IMR-90 (cell line): ENCODE data around the gene TDRKH. TPM values are rescaled to one million over a fixed set of nuclear protein-coding genes. Genes with fewer than 3 reads are reported as not detected.

Experiments
- ATAC-seq: fragments of 200-7000 bp; cut with Tn5 transposase; 2 replicates; pipeline ENCODE4 v1.9.1; 2020; ENCODE audit warnings: low read depth, mild to moderate bottlenecking, moderate library complexity
- BruUV-seq: library from RNA; stranded (reverse); fragments of 400-500 nt; replicated peaks from 2 replicates; lab custom pipeline; 2021; lab: Mats Ljungman, UMichigan
- CTCF ChIA-PET: fragments of 300-600 bp; formaldehyde crosslinking; extraction: SDS; loops from one replicate; lab custom pipeline; 2021; ENCODE audit warnings: antibody characterized with exemption; lab: Yijun Ruan, JAX
- POLR2A ChIA-PET: fragments of 300-600 bp; sonication (Branson Sonifier 250); formaldehyde crosslinking; loops from one replicate; lab custom pipeline; 2022; ENCODE audit warnings: antibody characterized with exemption; ENCODE audit not compliant: unreplicated experiment; lab: Charles Lee
- DNase-seq: peaks from one replicate; pipeline ENCODE4 v3.0.0; 2013
- H2AFZ ChIP-seq: replicated peaks from 2 replicates; pipeline ENCODE3; 2013; ENCODE audit warnings: low read length, mild to moderate bottlenecking; ENCODE audit not compliant: poor library complexity
- H2AK5ac ChIP-seq: 2 replicates; pipeline ENCODE4 v1.6.1; 2013; ENCODE audit warnings: low read depth, low read length, inconsistent platforms
- H2AK9ac ChIP-seq: replicated peaks from 2 replicates; pipeline ENCODE3; 2013; ENCODE audit warnings: mild to moderate bottlenecking, low read depth, low read length, moderate library complexity; ENCODE audit not compliant: poor library complexity
- H2BK120ac ChIP-seq: 2 replicates; pipeline ENCODE4 v1.6.1; 2013; ENCODE audit warnings: low read depth, low read length, inconsistent platforms
- H2BK15ac ChIP-seq: 3 replicates; pipeline ENCODE4 v1.6.1; 2013; ENCODE audit warnings: low read depth, low read length, inconsistent platforms
- H2BK20ac ChIP-seq: 2 replicates; pipeline ENCODE4 v1.6.1; 2013; ENCODE audit warnings: low read depth, mild to moderate bottlenecking, inconsistent platforms, low read length, moderate library complexity
- H2BK5ac ChIP-seq: 2 replicates; pipeline ENCODE4 v1.6.1; 2013; ENCODE audit warnings: mild to moderate bottlenecking, low read depth, low read length, inconsistent platforms; ENCODE audit not compliant: poor library complexity, severe bottlenecking
- H3K14ac ChIP-seq: replicated peaks from 2 replicates; pipeline ENCODE4 v1.6.1; 2013; ENCODE audit warnings: low read depth, low read length, inconsistent platforms
- H3K18ac ChIP-seq: 2 replicates; pipeline ENCODE4 v1.6.1; 2013; ENCODE audit warnings: low read depth, low read length, control low read depth
- H3K23ac ChIP-seq: 2 replicates; pipeline ENCODE4 v1.6.1; 2013; ENCODE audit warnings: low read depth, low read length, inconsistent platforms
- H3K27ac ChIP-seq: 2 replicates; pipeline ENCODE4 v1.5.1; 2013; ENCODE audit warnings: mild to moderate bottlenecking, control low read depth, low read length; ENCODE audit not compliant: insufficient read depth
- H3K27me3 ChIP-seq: 2 replicates; pipeline ENCODE4 v1.6.1; 2013; ENCODE audit warnings: low read length; ENCODE audit not compliant: control insufficient read depth, insufficient read depth
- H3K36me3 ChIP-seq: 2 replicates; pipeline ENCODE4 v1.6.1; 2013; ENCODE audit warnings: low read length, mixed read lengths; ENCODE audit not compliant: control insufficient read depth, insufficient read depth
- H3K4ac ChIP-seq: 2 replicates; pipeline ENCODE4 v1.6.1; 2013; ENCODE audit warnings: low read depth, low read length, inconsistent platforms
- H3K4me1 ChIP-seq: 2 replicates; pipeline ENCODE4 v1.6.1; 2013; ENCODE audit warnings: low read length, mixed read lengths; ENCODE audit not compliant: control insufficient read depth, insufficient read depth
- H3K4me2 ChIP-seq: 2 replicates; pipeline ENCODE4 v1.6.1; 2013; ENCODE audit warnings: low read depth, mild to moderate bottlenecking, control low read depth, low read length, moderate library complexity
- H3K4me3 ChIP-seq: 2 replicates; pipeline ENCODE4 v1.5.1; 2013; ENCODE audit warnings: low read depth, mild to moderate bottlenecking, control low read depth, low read length, moderate library complexity; ENCODE audit not compliant: insufficient read depth
- H3K56ac ChIP-seq: 2 replicates; pipeline ENCODE4 v1.6.1; 2013; ENCODE audit warnings: low read length, inconsistent platforms; ENCODE audit not compliant: insufficient read depth; ENCODE audit errors: extremely low read depth
- H3K79me1 ChIP-seq, 2 experiments: 2 replicates each; pipeline ENCODE4 v1.6.1; 2013; ENCODE audit warnings: low read length in 2 of 2, inconsistent platforms in 1 of 2, low read depth in 1 of 2
- H3K9ac ChIP-seq: 2 replicates; pipeline ENCODE4 v1.6.1; 2013; ENCODE audit warnings: low read depth, low read length, control low read depth
- H3K9me1 ChIP-seq: 2 replicates; pipeline ENCODE4 v1.6.1; 2013; ENCODE audit warnings: low read length, inconsistent platforms; ENCODE audit not compliant: insufficient read depth
- H3K9me3 ChIP-seq: 2 replicates; pipeline ENCODE4 v1.6.1; 2013; ENCODE audit warnings: low read length; ENCODE audit not compliant: control insufficient read depth, insufficient read depth
- H4K20me1 ChIP-seq: 2 replicates; pipeline ENCODE4 v1.6.1; 2013; ENCODE audit warnings: low read length, inconsistent platforms; ENCODE audit not compliant: insufficient read depth
- H4K5ac ChIP-seq: 2 replicates; pipeline ENCODE4 v1.6.1; 2013; ENCODE audit warnings: mild to moderate bottlenecking, low read depth, low read length, control low read depth
- H4K8ac ChIP-seq, 2 experiments: 2 replicates each; pipeline ENCODE4 v1.6.1; 2013; ENCODE audit warnings: low read depth in 2 of 2, low read length in 2 of 2, control low read depth in 1 of 2, inconsistent platforms in 1 of 2
- H4K91ac ChIP-seq: 2 replicates; pipeline ENCODE4 v1.6.1; 2013; ENCODE audit warnings: low read depth, low read length, inconsistent platforms; ENCODE audit not compliant: insufficient read depth
- BHLHE40 ChIP-seq: fragments of 150-350 bp; IDR thresholded peaks from 2 replicates; pipeline ENCODE4 v1.6.1; 2016; ENCODE audit warnings: mild to moderate bottlenecking, low read depth, low read length
- CEBPB ChIP-seq: IDR thresholded peaks from 2 replicates; pipeline ENCODE4 v1.6.1; 2012; ENCODE audit warnings: low read depth, low read length, improper control_type of control experiment
- CHD1 ChIP-seq: IDR thresholded peaks from 2 replicates; pipeline ENCODE4 v1.6.1; 2012; ENCODE audit warnings: low read depth, low read length, improper control_type of control experiment
- FOS ChIP-seq: fragments of 150-350 bp; IDR thresholded peaks from 2 replicates; pipeline ENCODE4 v1.6.1; 2016; ENCODE audit warnings: low read depth, low read length
- MAFK ChIP-seq: IDR thresholded peaks from 2 replicates; pipeline ENCODE4 v1.6.1; 2012; ENCODE audit warnings: low read depth, low read length, improper control_type of control experiment
- MAZ ChIP-seq: IDR thresholded peaks from 2 replicates; pipeline ENCODE4 v1.6.1; 2012; ENCODE audit warnings: low read depth, mild to moderate bottlenecking, low read length, improper control_type of control experiment, moderate library complexity, borderline replicate concordance
- MXI1 ChIP-seq: IDR thresholded peaks from 2 replicates; pipeline ENCODE4 v1.6.1; 2012; ENCODE audit warnings: low read depth, mild to moderate bottlenecking, low read length, moderate library complexity, borderline replicate concordance
- NFE2L2 ChIP-seq: fragments of 150-350 bp; IDR thresholded peaks from 2 replicates; pipeline ENCODE4 v1.6.1; 2016; ENCODE audit warnings: low read depth, mild to moderate bottlenecking, low read length
- POLR2A ChIP-seq: IDR thresholded peaks from 2 replicates; pipeline ENCODE4 v1.6.1; 2012; ENCODE audit warnings: mild to moderate bottlenecking, low read depth, low read length
- RAD21 ChIP-seq: IDR thresholded peaks from 2 replicates; pipeline ENCODE4 v1.6.1; 2012; ENCODE audit warnings: low read length, improper control_type of control experiment
- RFX5 ChIP-seq: IDR thresholded peaks from 2 replicates; pipeline ENCODE4 v1.8.0; 2012; ENCODE audit warnings: low read depth, mild to moderate bottlenecking, low read length, moderate library complexity
- SMC3 ChIP-seq: fragments of 150-350 bp; IDR thresholded peaks from 2 replicates; pipeline ENCODE4 v1.6.1; 2016; ENCODE audit warnings: low read depth, mild to moderate bottlenecking, antibody characterized with exemption, low read length, moderate library complexity
- USF2 ChIP-seq: fragments of 150-350 bp; IDR thresholded peaks from 2 replicates; pipeline ENCODE4 v1.6.1; 2017; ENCODE audit warnings: mild to moderate bottlenecking, antibody characterized with exemption, low read length, low read depth
- WGBS, 2 experiments: methylation state at CpG; one replicate each; pipeline versions ENCODE4 v1.1.5 to v1.1.7; 2013; ENCODE audit warnings: missing lambda C conversion rate in 2 of 2; ENCODE audit not compliant: insufficient read length in 1 of 2; ENCODE audit errors: extremely low coverage in 2 of 2; 5-methylcytosine and 5-hydroxymethylcytosine counted together
- dilution Hi-C: fragments of 300-500 bp; cut with HindIII; formaldehyde crosslinking; loops from one replicate; pipeline ENCODE4 v1.14.3; 2018; ENCODE audit warnings: low sequenced_read_pairs; ENCODE audit not compliant: unreplicated experiment
- in situ Hi-C: fragments of 300-500 bp; cut with MboI; formaldehyde crosslinking; loops from 3 replicates; pipeline ENCODE4 v1.14.3; 2019; ENCODE audit warnings: low sequenced_read_pairs, inconsistent platforms, mixed read lengths
- intact Hi-C: fragments of 100-400 bp; cut with micrococcal nuclease; formaldehyde crosslinking; loops from 2 replicates; pipeline ENCODE4 v1.10.0; 2022
- polyA plus RNA-seq, 3 experiments: library from polyadenylated mRNA; depleted of rRNA; stranded (reverse); fragments of >200 nt; gene quantifications; 2 replicates each; pipeline ENCODE4 v1.2.3, GENCODE V29; 2012; ENCODE audit warnings: low replicate concordance in 1 of 3
- total RNA-seq: library from RNA; depleted of rRNA; stranded (reverse); fragments of >200 nt; gene quantifications from 2 replicates; pipeline ENCODE4 v1.2.3, GENCODE V29; 2012
- TF ChIP-seq, protein P1 (sequence below): fragments of 150-350 bp; IDR thresholded peaks from 2 replicates; pipeline ENCODE4 v1.6.1; 2016; ENCODE audit warnings: low read depth, mild to moderate bottlenecking, low read length, moderate library complexity, borderline replicate concordance
- TF ChIP-seq, protein P2 (sequence below): conservative IDR thresholded peaks from 2 replicates; pipeline ENCODE4 v1.5.1; 2012; ENCODE audit warnings: mild to moderate bottlenecking, low read depth, low read length, improper control_type of control experiment

The TDRKH gene
- total and polyA plus RNA-seq, 2 of the 4 experiments (the other 2 are of a cell fraction) = 1.2 to 2.2 TPM

GRCh38 chr1:151760597-151761385 is 29.5 kb downstream of the TDRKH start:
- dilution Hi-C loops = no loop called here
- Histone ChIP-seq H4K20me1 (no peaks in the 10 kb centered on the region), H2BK5ac (no peak overlapping the region), H3K56ac (no peak overlapping the region), H2AK9ac (no peak overlapping the region), H3K79me1 (peaks cover 5 to 32% of the 10 kb centered on the region in 2 experiments), H2AFZ (no peak overlapping the region), H3K36me3 (peaks cover 19% of the 10 kb centered on the region), H4K8ac (no peak overlapping the region), H3K4me2 (no peak overlapping the region), H3K27me3 (no peaks in the 10 kb centered on the region), H3K9ac (no peak overlapping the region), H3K18ac (no peak overlapping the region), H3K4me1 (peaks cover 3% of the 10 kb centered on the region; the same call in 1 of the 2 replicates), H3K9me1 (peaks cover 9% of the 10 kb centered on the region), H3K4me3 (no peak overlapping the region), H4K91ac (no peak overlapping the region), H2BK120ac (no peak overlapping the region), H2BK20ac (no peak overlapping the region), H4K5ac (no peak overlapping the region), H2AK5ac (no peak overlapping the region), H3K14ac (no peak overlapping the region), H2BK15ac (no peak overlapping the region), H3K9me3 (no peaks in the 10 kb centered on the region), H3K27ac (no peak overlapping the region), H3K23ac (no peak overlapping the region), H3K4ac (no peak overlapping the region)
- no peak for ATAC-seq
- ChIA-PET CTCF (no interaction called here), POLR2A (interaction anchor here (0.6 kb wide), 2 partner anchors 9 to 162 kb away, joined by 3 read pairs; no protein-coding TSS in a partner anchor)
- no TSS peak for BruUV-seq
- no peak for DNase-seq
- no CpG with 5 or more reads among the region's 7 CpGs for WGBS, 2 experiments
- intact Hi-C loops = loop anchor here (5.0 kb wide), 2 partner anchors 77 to 242 kb away; partner anchors contain the start of gene C2CD4D
- in situ Hi-C loops = no loop called here
- TF ChIP-seq, protein P1, sequence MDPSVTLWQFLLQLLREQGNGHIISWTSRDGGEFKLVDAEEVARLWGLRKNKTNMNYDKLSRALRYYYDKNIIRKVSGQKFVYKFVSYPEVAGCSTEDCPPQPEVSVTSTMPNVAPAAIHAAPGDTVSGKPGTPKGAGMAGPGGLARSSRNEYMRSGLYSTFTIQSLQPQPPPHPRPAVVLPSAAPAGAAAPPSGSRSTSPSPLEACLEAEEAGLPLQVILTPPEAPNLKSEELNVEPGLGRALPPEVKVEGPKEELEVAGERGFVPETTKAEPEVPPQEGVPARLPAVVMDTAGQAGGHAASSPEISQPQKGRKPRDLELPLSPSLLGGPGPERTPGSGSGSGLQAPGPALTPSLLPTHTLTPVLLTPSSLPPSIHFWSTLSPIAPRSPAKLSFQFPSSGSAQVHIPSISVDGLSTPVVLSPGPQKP = no peak
- no peak for TF ChIP-seq CEBPB
- TF ChIP-seq, protein P2, sequence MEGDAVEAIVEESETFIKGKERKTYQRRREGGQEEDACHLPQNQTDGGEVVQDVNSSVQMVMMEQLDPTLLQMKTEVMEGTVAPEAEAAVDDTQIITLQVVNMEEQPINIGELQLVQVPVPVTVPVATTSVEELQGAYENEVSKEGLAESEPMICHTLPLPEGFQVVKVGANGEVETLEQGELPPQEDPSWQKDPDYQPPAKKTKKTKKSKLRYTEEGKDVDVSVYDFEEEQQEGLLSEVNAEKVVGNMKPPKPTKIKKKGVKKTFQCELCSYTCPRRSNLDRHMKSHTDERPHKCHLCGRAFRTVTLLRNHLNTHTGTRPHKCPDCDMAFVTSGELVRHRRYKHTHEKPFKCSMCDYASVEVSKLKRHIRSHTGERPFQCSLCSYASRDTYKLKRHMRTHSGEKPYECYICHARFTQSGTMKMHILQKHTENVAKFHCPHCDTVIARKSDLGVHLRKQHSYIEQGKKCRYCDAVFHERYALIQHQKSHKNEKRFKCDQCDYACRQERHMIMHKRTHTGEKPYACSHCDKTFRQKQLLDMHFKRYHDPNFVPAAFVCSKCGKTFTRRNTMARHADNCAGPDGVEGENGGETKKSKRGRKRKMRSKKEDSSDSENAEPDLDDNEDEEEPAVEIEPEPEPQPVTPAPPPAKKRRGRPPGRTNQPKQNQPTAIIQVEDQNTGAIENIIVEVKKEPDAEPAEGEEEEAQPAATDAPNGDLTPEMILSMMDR = no peak
- TF ChIP-seq MAFK = no peak
- TF ChIP-seq FOS = no peak
- TF ChIP-seq USF2 = no peak
- no peak for TF ChIP-seq RFX5
- TF ChIP-seq MAZ = no peak
- TF ChIP-seq SMC3 = no peak
- no peak for TF ChIP-seq RAD21
- no peak for TF ChIP-seq BHLHE40
- no peak for TF ChIP-seq CHD1
- no peak for TF ChIP-seq MXI1
- TF ChIP-seq NFE2L2 = no peak
- TF ChIP-seq POLR2A = no peak
